HepG2 (cell line): ENCODE measurements around the gene ENTPD1. TPM values are rescaled to one million over a fixed set of nuclear protein-coding genes. Genes with fewer than 3 reads are reported as not detected.
A peak's percentile ranks its signal among the peaks of the same experiment; 100 is the strongest.

ENCODE experiments used
- AKNA ChIP-seq: sonication (generic); formaldehyde crosslinking; IDR thresholded peaks from 2 replicates; pipeline ENCODE4 v1.4.0; 2020; ENCODE audit warnings: missing genetic modification reagents, borderline replicate concordance
- ARID3A ChIP-seq: IDR thresholded peaks from 2 replicates; pipeline ENCODE4 v1.6.1; 2012; ENCODE audit warnings: low read depth, low read length, improper control_type of control experiment
- ETV6 ChIP-seq: sonication (generic); formaldehyde crosslinking; conservative IDR thresholded peaks from 2 replicates; pipeline ENCODE4 v1.4.0; 2020; ENCODE audit warnings: missing genetic modification reagents
- HMGXB3 ChIP-seq: sonication (generic); formaldehyde crosslinking; IDR thresholded peaks from 2 replicates; pipeline ENCODE4 v1.4.0; 2020; ENCODE audit warnings: missing genetic modification reagents, borderline replicate concordance
- KLF13 ChIP-seq: sonication (generic); formaldehyde crosslinking; IDR thresholded peaks from 2 replicates; pipeline ENCODE4 v1.4.0; 2020; ENCODE audit warnings: mild to moderate bottlenecking, missing genetic modification reagents
- KLF6 ChIP-seq: IDR thresholded peaks from 2 replicates; pipeline ENCODE4 v1.8.0; 2016; ENCODE audit warnings: missing biosample characterization, missing genetic modification reagents
- KMT2A ChIP-seq: sonication (generic); formaldehyde crosslinking; IDR thresholded peaks from 2 replicates; pipeline ENCODE4 v1.4.0; 2020; ENCODE audit warnings: missing genetic modification reagents
- TFE3 ChIP-seq: IDR thresholded peaks from 2 replicates; pipeline ENCODE4 v1.6.1; 2016
- TIGD3 ChIP-seq: sonication (generic); formaldehyde crosslinking; IDR thresholded peaks from 2 replicates; pipeline ENCODE4 v1.5.1; 2020; ENCODE audit warnings: mild to moderate bottlenecking, missing genetic modification reagents, borderline replicate concordance
- ZNF580 ChIP-seq: IDR thresholded peaks from 2 replicates; pipeline ENCODE4 v1.6.1; 2016; ENCODE audit warnings: low read depth, borderline replicate concordance
- ZNF891 ChIP-seq: sonication (generic); formaldehyde crosslinking; IDR thresholded peaks from 2 replicates; pipeline ENCODE4 v1.5.0; 2020; ENCODE audit warnings: mild to moderate bottlenecking, missing genetic modification reagents
- polyA plus RNA-seq, 8 experiments: library from polyadenylated mRNA; depleted of rRNA in 3 of 8; stranded (reverse) in 7 of 8; unstranded in 1 of 8; fragments of >200 nt; fragmentation: Illumina TruSeq in 4 of 8; extraction: Trizol in 4 of 8; gene quantifications; 2 replicates each; pipeline versions ENCODE4 v1.2.1 to v1.2.3, GENCODE V29; 2011 to 2016; ENCODE audit warnings: low read depth in 4 of 8, missing spikeins in 1 of 8, mixed read lengths in 1 of 8; ENCODE audit not compliant: insufficient read depth in 1 of 8
- total RNA-seq, 5 experiments: library from RNA; depleted of rRNA; stranded (reverse); fragments of >200 nt; fragmentation: Illumina TruSeq; extraction: Trizol; gene quantifications; 2 replicates each; pipeline ENCODE4 v1.2.3, GENCODE V29; 2016; ENCODE audit warnings: low read depth in 1 of 5

Gene ENTPD1
- total and polyA plus RNA-seq, 2 of the 13 experiments (the other 11 are each of a cell fraction or from before 2014, with no cell fraction given) = 0.07 TPM

GRCh38 chr10:95907456-95908253 lies 151.7 kb downstream of the ENTPD1 start, which contains the start of gene CC2D2B (continued):
- TF ChIP-seq HMGXB3 (CRISPR knock-in tag) = peak; percentile 52; the same call in 1 of the 2 replicates
- peak; percentile 44; the same call in 1 of the 2 replicates for TF ChIP-seq TFE3 (CRISPR knock-in tag)
- TF ChIP-seq KLF13 (CRISPR knock-in tag) = peak; percentile 53; the same call in 1 of the 2 replicates
- peak; percentile 50; the same call in 1 of the 2 replicates for TF ChIP-seq KLF6
- TF ChIP-seq ZNF891 (CRISPR knock-in tag) = peak; percentile 91
- no peak; the same call in 1 of the 2 replicates for TF ChIP-seq AKNA (CRISPR knock-in tag)
- peak; percentile 68; the same call in 1 of the 2 replicates for TF ChIP-seq ZNF580 (CRISPR knock-in tag)
- no peak for TF ChIP-seq ARID3A
- TF ChIP-seq TIGD3 = peak; percentile 47; the same call in 1 of the 2 replicates
- TF ChIP-seq ETV6 (CRISPR knock-in tag) = no peak
- peak; percentile 86 for TF ChIP-seq KMT2A
